ENCODE results near the gene RMI2.

Gene RMI2

GRCh38 chr16:11323551-11324336 lies 21.5 kb upstream of the RMI2 start:
- Histone ChIP-seq H3K4me2 (ENCODE audit: low read length) (no peak overlapping the region), H3K27ac (no peak overlapping the region)
- TF ChIP-seq CTCF (IDR thresholded peaks at IDR 0.05) = no peak

GRCh38 chr16:11325404-11326083 lies 19.7 kb upstream of the RMI2 start:
- no peak overlapping the region for H3K27ac ChIP-seq
- no peak overlapping the region for H3K4me3 ChIP-seq (ENCODE audit: low read depth, low read length)
- H3K4me1 ChIP-seq = no peaks in the 10 kb centered on the region

More at GRCh38 chr16:11323551-11324336, 21.5 kb upstream of the RMI2 start:
- no peaks in the 10 kb centered on the region for H3K79me2 ChIP-seq
- H3K4me3 ChIP-seq (ENCODE audit: low read depth, low read length) = no peak overlapping the region
- H3K9ac ChIP-seq = no peak overlapping the region
- no peaks in the 10 kb centered on the region for H3K27me3 ChIP-seq (ENCODE audit: control insufficient read depth, insufficient read depth, low read length)
- H3K9me3 ChIP-seq (ENCODE audit: control insufficient read depth, low read length) = no peaks in the 10 kb centered on the region
- no peaks in the 10 kb centered on the region for H3K36me3 ChIP-seq (ENCODE audit: control insufficient read depth, insufficient read depth, low read length)
- H2AFZ ChIP-seq = no peak overlapping the region
- no peaks in the 10 kb centered on the region for H3K4me1 ChIP-seq

GRCh38 chr16:11326084-11326736 lies 19.0 kb upstream of the RMI2 start:
- Histone ChIP-seq H3K4me2 (ENCODE audit: low read length) (no peak overlapping the region), H3K27me3 (ENCODE audit: control insufficient read depth, insufficient read depth, low read length) (no peaks in the 10 kb centered on the region), H3K27ac (no peak overlapping the region), H3K9ac (no peak overlapping the region), H3K9me3 (ENCODE audit: control insufficient read depth, low read length) (no peaks in the 10 kb centered on the region), H3K4me1 (no peaks in the 10 kb centered on the region), H3K79me2 (no peaks in the 10 kb centered on the region), H2AFZ (no peak overlapping the region), H3K36me3 (ENCODE audit: control insufficient read depth, insufficient read depth, low read length) (no peaks in the 10 kb centered on the region), H3K4me3 (ENCODE audit: low read depth, low read length) (no peak overlapping the region)
- TF ChIP-seq CTCF (IDR thresholded peaks at IDR 0.05) = no peak

More at GRCh38 chr16:11325404-11326083, 19.7 kb upstream of the RMI2 start:
- no peak for TF ChIP-seq CTCF (IDR thresholded peaks at IDR 0.05)
- H3K79me2 ChIP-seq = no peaks in the 10 kb centered on the region
- H3K4me2 ChIP-seq (ENCODE audit: low read length) = no peak overlapping the region
- no peaks in the 10 kb centered on the region for H3K36me3 ChIP-seq (ENCODE audit: control insufficient read depth, insufficient read depth, low read length)
- H3K9ac ChIP-seq = no peak overlapping the region
- H2AFZ ChIP-seq = no peak overlapping the region
- no peaks in the 10 kb centered on the region for H3K27me3 ChIP-seq (ENCODE audit: control insufficient read depth, insufficient read depth, low read length)
- H3K9me3 ChIP-seq (ENCODE audit: control insufficient read depth, low read length) = no peaks in the 10 kb centered on the region

DNA sequence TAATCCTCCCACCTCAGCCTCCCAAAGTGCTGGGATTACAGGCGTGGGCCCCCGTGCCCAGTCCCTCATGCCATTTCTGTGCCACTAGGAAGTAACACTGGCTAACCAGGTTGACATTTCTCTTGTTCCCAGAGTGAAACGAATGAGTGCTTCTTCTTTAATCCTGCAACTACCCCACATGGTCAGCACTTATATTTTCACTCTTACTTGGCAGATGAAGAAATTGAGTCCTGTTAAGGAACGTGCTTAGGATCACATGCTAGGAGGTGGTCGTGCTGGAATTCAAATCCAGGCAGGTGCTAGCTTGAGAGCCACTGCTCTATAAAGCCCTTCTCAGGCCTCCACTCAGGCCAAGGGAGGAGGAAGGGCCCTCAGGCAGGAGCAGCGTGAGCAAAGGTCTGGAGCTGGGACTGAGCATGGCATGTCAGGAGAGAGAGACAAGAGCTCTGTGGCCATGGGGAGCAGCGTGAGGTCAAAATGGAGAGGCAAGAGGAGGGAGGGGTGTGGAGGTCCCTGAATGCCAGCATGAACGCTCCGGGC lies 18.5 kb upstream of the RMI2 start:
- Histone ChIP-seq H3K27me3 (ENCODE audit: control insufficient read depth, insufficient read depth, low read length) (no peaks in the 10 kb centered on the region), H3K4me2 (ENCODE audit: low read length) (no peak overlapping the region), H3K9me3 (ENCODE audit: control insufficient read depth, low read length) (no peaks in the 10 kb centered on the region), H3K36me3 (ENCODE audit: control insufficient read depth, insufficient read depth, low read length) (no peaks in the 10 kb centered on the region), H2AFZ (no peak overlapping the region), H3K4me1 (no peaks in the 10 kb centered on the region), H3K4me3 (ENCODE audit: low read depth, low read length) (no peak overlapping the region), H3K79me2 (no peaks in the 10 kb centered on the region), H3K27ac (no peak overlapping the region), H3K9ac (no peak overlapping the region)
- no peak for TF ChIP-seq CTCF (IDR thresholded peaks at IDR 0.05)

Measured in parathyroid adenoma (tissue), 2 donors.